ENCODE measurements around the gene RNF223.

Gene RNF223

GRCh38 chr1:1085911-1086841, 12.1 kb upstream of the RNF223 start:
- TF ChIP-seq GATA2 (IDR thresholded peaks at IDR 0.05; ENCODE audit: low read depth, low read length): no peak
- no peak for TF ChIP-seq GATA3 (IDR thresholded peaks at IDR 0.05; ENCODE audit: low read depth, low read length)

DNA sequence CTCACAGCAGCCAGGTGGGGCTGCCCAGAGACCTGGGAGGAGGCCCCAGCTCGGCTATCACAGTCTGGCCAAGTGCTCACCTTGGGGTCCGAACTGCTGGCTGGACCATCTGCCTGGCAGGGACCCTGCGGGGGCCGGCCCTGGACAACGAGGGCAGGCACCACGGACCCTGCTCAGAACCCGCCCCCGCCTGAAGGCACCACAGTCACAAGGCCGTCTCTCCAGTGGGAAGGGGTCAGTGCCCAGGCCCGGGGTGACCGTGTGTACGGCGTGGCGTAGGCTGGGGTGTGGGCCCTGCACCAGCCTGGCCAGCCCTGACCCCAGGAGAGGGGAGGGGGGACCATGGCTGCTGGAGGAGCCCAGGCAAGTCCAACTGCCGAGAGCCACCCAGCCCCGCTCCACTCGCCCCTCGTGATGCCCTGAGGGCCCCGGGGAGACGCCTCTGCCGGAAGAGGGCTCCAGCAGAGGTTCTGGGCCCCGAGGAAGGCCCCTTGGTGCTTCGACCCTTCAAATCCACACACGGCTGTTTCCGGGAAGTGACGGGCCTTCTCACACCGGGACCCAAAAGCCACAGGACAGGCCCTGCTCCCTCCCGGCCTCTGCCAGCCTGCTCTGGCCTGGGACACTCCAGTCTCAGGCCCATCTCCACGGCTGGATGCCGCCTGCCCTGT, 11.2 kb upstream of the RNF223 start:
- no peak for TF ChIP-seq GATA3 (IDR thresholded peaks at IDR 0.05; ENCODE audit: low read depth, low read length)
- TF ChIP-seq GATA2 (IDR thresholded peaks at IDR 0.05; ENCODE audit: low read depth, low read length): no peak

- TF ChIP-seq GATA2 (IDR thresholded peaks at IDR 0.05; ENCODE audit: low read depth, low read length) (no peak), GATA3 (IDR thresholded peaks at IDR 0.05; ENCODE audit: low read depth, low read length) (no peak)
Measured at GRCh38 chr1:1084372-1085170, 10.5 kb upstream of the RNF223 start.

- TF ChIP-seq GATA3 (IDR thresholded peaks at IDR 0.05; ENCODE audit: low read depth, low read length) (no peak), GATA2 (IDR thresholded peaks at IDR 0.05; ENCODE audit: low read depth, low read length) (no peak)
Measured at GRCh38 chr1:1083416-1084371, 9.6 kb upstream of the RNF223 start.

- no peak for TF ChIP-seq GATA3 (IDR thresholded peaks at IDR 0.05; ENCODE audit: low read depth, low read length)
- no peak for TF ChIP-seq GATA2 (IDR thresholded peaks at IDR 0.05; ENCODE audit: low read depth, low read length)
Measured at GRCh38 chr1:1082776-1083415, 8.8 kb upstream of the RNF223 start.

DNA sequence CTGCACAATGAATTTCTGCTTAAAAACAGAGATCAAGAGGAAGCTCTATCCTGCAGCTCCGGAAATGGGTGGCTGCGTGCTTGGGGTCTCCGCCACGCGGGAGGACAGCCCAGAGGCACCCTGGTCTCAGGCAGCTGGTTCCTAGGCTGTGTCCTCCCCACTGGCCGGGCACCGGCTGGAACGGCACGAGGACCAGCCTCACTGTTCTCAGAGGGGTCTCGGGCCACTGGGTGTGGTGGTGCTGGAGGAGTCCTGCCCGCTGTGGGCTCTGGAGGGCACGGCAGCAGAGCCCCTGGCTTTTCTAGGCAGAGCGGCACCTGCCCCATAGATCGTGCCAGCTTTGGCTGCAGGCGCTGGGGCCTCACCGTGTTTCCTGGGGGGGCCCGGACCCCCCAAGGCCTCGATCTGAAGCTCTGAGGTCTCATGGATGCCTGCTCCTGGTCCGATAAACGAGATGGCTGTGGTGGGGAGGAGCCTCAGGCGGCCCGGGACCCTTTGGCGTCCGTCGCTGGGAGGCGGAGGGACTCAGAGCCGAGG, 8.2 kb upstream of the RNF223 start:
- TF ChIP-seq GATA2 (IDR thresholded peaks at IDR 0.05; ENCODE audit: low read depth, low read length) (no peak), GATA3 (IDR thresholded peaks at IDR 0.05; ENCODE audit: low read depth, low read length) (no peak)

DNA sequence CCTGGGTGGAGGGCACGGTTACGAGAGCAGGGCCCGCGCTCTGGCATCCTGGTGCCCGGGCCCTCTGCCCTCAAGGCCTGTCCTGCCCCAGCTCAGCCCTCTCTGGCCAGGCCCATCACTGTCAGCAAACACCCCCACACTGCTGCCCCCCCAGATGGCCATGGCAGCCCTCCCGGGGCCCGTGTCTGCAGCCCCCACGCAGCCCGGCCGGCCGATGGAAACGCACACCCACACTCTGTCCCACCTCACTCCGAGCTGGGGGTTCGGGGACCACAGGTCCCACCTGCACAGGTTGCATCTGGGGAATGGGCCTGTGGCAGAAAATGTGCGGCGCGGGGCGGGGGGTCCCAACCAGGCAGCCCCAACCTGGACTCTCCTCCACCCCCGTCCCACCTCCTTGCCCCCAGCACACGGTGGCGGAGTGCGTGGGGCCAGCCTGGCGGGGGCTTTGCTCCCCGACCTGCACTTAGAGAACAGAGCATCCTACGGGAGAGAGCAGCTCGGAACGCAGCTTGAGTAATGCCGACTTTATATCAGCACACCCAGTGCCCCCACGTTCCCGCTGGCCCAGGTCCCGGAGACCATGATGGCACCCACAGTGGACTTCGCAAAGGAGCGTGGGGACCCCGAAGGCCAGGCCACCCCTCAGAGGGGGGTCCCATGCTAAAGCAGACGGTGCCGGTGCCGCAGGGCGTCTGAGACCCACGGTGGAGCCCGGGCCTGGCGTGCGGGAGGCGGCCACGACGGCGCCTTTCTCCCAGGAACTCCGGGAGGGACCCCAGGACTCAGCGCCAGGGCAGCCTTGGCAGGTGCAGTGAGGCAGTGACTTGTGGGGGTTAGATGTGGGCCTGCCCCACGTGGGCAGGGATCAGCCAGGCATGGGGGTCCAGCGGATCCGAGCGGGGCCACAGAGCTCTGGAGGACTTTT, 7.5 kb upstream of the RNF223 start:
- no peak for TF ChIP-seq GATA3 (IDR thresholded peaks at IDR 0.05; ENCODE audit: low read depth, low read length)
- TF ChIP-seq GATA2 (IDR thresholded peaks at IDR 0.05; ENCODE audit: low read depth, low read length): no peak

GRCh38 chr1:1080951-1081310, 6.8 kb upstream of the RNF223 start:
- no peak for TF ChIP-seq GATA2 (IDR thresholded peaks at IDR 0.05; ENCODE audit: low read depth, low read length)
- TF ChIP-seq GATA3 (IDR thresholded peaks at IDR 0.05; ENCODE audit: low read depth, low read length): no peak

- no peak for TF ChIP-seq GATA3 (IDR thresholded peaks at IDR 0.05; ENCODE audit: low read depth, low read length)
- peak; percentile 61; the same call in 1 of the 2 replicates for TF ChIP-seq GATA2 (IDR thresholded peaks at IDR 0.05; ENCODE audit: low read depth, low read length)
Measured at GRCh38 chr1:1080122-1080757, 6.1 kb upstream of the RNF223 start.

DNA sequence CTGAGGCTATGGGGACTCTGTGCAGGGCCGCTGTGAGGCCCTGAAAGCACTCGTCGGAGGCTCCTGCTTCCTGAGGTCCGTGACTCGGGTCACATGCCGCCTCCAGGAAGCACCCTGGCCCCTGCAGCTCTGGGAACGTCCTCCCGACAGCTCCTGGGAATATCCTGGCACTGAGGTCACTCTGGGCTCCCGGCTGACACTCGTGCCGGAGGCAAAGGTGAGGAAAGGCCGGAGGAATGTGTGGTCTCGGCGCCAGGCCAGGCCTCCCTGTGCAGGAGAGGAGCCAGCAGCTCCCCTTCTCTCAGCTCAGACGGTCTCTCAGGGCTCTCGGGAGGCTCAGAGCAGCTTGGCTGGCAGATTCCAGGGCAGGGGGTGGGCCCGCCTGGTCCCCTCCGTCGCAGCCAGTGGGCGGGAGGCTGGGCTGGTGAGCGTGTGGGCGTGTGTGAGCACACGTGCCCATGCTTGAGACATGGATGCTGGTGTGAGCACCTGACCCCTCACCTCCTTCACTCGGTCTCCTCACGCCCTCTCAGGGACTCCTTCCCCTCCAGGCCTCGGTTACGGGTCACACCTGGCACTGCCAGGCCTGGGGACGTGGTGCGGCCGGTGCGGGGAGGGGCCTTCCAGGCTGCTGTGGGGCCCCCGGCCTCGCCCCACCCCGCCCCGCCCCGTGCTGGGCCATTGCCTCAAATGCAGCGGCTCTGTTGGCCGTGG, 5.5 kb upstream of the RNF223 start:
- no peak for TF ChIP-seq GATA2 (IDR thresholded peaks at IDR 0.05; ENCODE audit: low read depth, low read length)
- TF ChIP-seq GATA3 (IDR thresholded peaks at IDR 0.05; ENCODE audit: low read depth, low read length): no peak
